Mucosa of descending colon (tissue), 3 donors: Measurements from ENCODE around the gene WBP4. TPM values are rescaled to one million over a fixed set of nuclear protein-coding genes. Genes with fewer than 3 reads are reported as not detected.

Experiments used
- ATAC-seq: fragments of 200-7000 bp; cut with Tn5 transposase; one replicate; pipeline ENCODE4 v1.9.1; 2020; ENCODE audit warnings: mild to moderate bottlenecking, moderate library complexity
- DNase-seq, 3 donors: peaks; one replicate each; pipeline ENCODE4 v3.0.0-alpha.2; 2020
- H3K36me3 ChIP-seq: fragments of 200-600 bp; one replicate; pipeline ENCODE4 v1.8.0; 2021; ENCODE audit warnings: low read depth, mild to moderate bottlenecking
- H3K4me1 ChIP-seq: fragments of 200-600 bp; one replicate; pipeline ENCODE4 v1.8.0; 2021; ENCODE audit warnings: low read depth, mild to moderate bottlenecking
- H3K4me3 ChIP-seq: fragments of 200-600 bp; one replicate; pipeline ENCODE4 v1.8.0; 2021; ENCODE audit warnings: mild to moderate bottlenecking
- H3K9me3 ChIP-seq: fragments of 200-600 bp; one replicate; pipeline ENCODE4 v1.8.0; 2021; ENCODE audit warnings: mild to moderate bottlenecking
- CTCF ChIP-seq: fragments of 200-600 bp; IDR thresholded peaks from one replicate; pipeline ENCODE4 v1.8.0; 2022; ENCODE audit warnings: antibody characterized with exemption, mild to moderate bottlenecking
- intact Hi-C, 2 donors: fragments of 100-400 bp; cut with DNase I in 1 of 2; cut with micrococcal nuclease in 1 of 2; formaldehyde crosslinking; loops; one replicate each; pipeline versions ENCODE4 v1.11.0 to v1.11.1; 2022; cut with DNase I, micrococcal nuclease
- total RNA-seq, 3 donors: library from RNA; stranded (reverse); fragmentation: NEBNext Ultra II Directional in 2 of 3; extraction: Animal tissue kit (Norgen Biotek cat#: 25700) in 2 of 3; gene quantifications; one replicate each; pipeline versions ENCODE4 v1.2.1 to v1.2.4, GENCODE V29; 2021 to 2023
- donor health status: DM: no; HTN: no; CAD: no; lungs with moderate emphysema.
- donor health status: DM: no; HTN: no; CAD: no.
- donor health status: DM: no; HTN: yes; CAD: no.

WBP4 gene
- total RNA-seq, 3 donors from 2014 or later: 6.4 to 11.4 (median 6.4) TPM

- H3K4me3 ChIP-seq: peak overlapping the region; percentile 23
- H3K9me3 ChIP-seq: no peaks in the 10 kb centered on the region
- H3K36me3 ChIP-seq: no peaks in the 10 kb centered on the region
- DNase-seq (no peak), ATAC-seq (peak; percentile 29)
- no peak for TF ChIP-seq CTCF
- intact Hi-C loops: loop anchor here in 1 of 2 donors (5.0 kb wide), 1 partner anchor 39 kb away; no protein-coding TSS in a partner anchor
- peaks cover 36% of the 10 kb centered on the region for H3K4me1 ChIP-seq
Observed at GRCh38 chr13:41017817-41018601, 43.3 kb upstream of the WBP4 start.

DNA sequence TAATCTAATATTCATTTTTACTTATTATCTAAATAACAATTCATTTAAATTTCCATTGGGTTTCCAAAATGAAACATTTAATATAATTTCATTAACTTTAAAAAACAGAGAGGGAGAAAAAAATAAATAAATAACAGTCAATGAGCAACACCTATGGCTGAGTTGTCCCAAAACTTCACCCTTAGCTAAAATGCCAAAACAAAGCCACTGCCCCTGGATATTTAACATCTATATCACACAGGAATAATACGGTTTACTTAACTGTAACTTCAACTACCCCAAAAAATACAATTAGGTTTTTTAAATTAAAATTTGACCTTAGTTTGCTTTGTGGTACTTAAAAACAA lies 42.7 kb upstream of the WBP4 start:
- DNase-seq (no peak), ATAC-seq (no peak)
- peak overlapping the region; percentile 23 for H3K4me3 ChIP-seq
- intact Hi-C loops: loop anchor here in 1 of 2 donors (5.0 kb wide), 1 partner anchor 39 kb away; no protein-coding TSS in a partner anchor
- no peak for TF ChIP-seq CTCF
- no peaks in the 10 kb centered on the region for H3K9me3 ChIP-seq
- H3K4me1 ChIP-seq: peaks cover 35% of the 10 kb centered on the region
- no peaks in the 10 kb centered on the region for H3K36me3 ChIP-seq

GRCh38 chr13:41019011-41019487 lies 42.3 kb upstream of the WBP4 start, which contains the start of gene ELF1:
Gene ELF1 (minus strand): TSS chr13:41019316. CDS start chr13:40982054, 37,262 bp downstream.
- no peak for TF ChIP-seq CTCF
- H3K4me3 ChIP-seq: peak within 1 kb of the TSS; percentile 23
- DNase-seq (peak in 2 of 3 donors; percentile 51 to 83), ATAC-seq (peak; percentile 94)
- no peaks in the 10 kb centered on the region for H3K9me3 ChIP-seq
- H3K36me3 ChIP-seq: no peaks in the 10 kb centered on the region
- intact Hi-C loops: loop anchor here in 1 of 2 donors (5.0 kb wide), 1 partner anchor 38 kb away; no protein-coding TSS in a partner anchor
- peaks cover 30% of the 10 kb centered on the region for H3K4me1 ChIP-seq

GRCh38 chr13:41019578-41020347 lies 41.5 kb upstream of the WBP4 start:
- ATAC-seq (peak; percentile 78), DNase-seq (peak in 1 of 3 donors; percentile 33)
- Histone ChIP-seq H3K4me1 (peaks cover 24% of the 10 kb centered on the region), H3K36me3 (no peaks in the 10 kb centered on the region), H3K4me3 (no peak overlapping the region), H3K9me3 (no peaks in the 10 kb centered on the region)
- no peak for TF ChIP-seq CTCF
- intact Hi-C loops: loop anchor here in 1 of 2 donors (5.0 kb wide), 1 partner anchor 38 kb away; no protein-coding TSS in a partner anchor

DNA sequence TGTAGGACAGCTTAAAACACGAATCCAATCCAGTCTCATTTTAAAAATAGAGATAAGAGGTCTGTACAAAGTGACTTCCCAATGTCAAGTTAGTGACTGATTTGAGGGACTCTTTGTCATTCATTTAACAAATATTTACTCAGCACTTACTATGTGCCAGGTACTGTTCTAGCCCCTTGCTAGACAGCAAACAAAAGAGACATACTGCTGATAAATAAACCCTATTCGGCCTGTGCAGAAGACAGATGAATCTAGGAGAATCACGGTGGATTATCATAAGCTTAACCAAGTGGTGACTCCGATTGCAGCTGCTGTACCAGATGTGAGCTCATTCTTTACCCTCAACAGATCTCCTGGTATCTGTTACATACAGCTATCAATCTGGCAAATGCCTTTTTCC lies 35.8 kb upstream of the WBP4 start:
- no peaks in the 10 kb centered on the region for H3K36me3 ChIP-seq
- intact Hi-C loops: no loop called here
- peaks cover 28% of the 10 kb centered on the region for H3K4me1 ChIP-seq
- no peak for DNase-seq
- no peak for TF ChIP-seq CTCF
- ATAC-seq: peak; percentile 45
- no peaks in the 10 kb centered on the region for H3K9me3 ChIP-seq
- H3K4me3 ChIP-seq: no peak overlapping the region
